OCI-LY1 (cell line): Measurements from ENCODE around the gene CCNB2.

Experiments
- CTCF ChIP-seq: fragments of 200-600 bp; sonication (generic), shearing (Covaris generic); IDR thresholded peaks from 2 replicates; pipeline ENCODE4 v1.5.1; 2017; ENCODE audit warnings: mild to moderate bottlenecking, antibody characterized with exemption, low read length, moderate library complexity, mixed read lengths
- EZH2 ChIP-seq: fragments of 200-600 bp; sonication (generic), shearing (Covaris generic); IDR thresholded peaks from 2 replicates; pipeline ENCODE4 v1.8.0; 2017; ENCODE audit warnings: borderline replicate concordance, mixed run types, mild to moderate bottlenecking, antibody characterized with exemption, low read length, moderate library complexity, mixed read lengths

GRCh38 chr15:59155431-59155830, 50.5 kb downstream of the CCNB2 start:
- TF ChIP-seq CTCF (no peak), EZH2 (no peak)
